GM18508 (cell line): ENCODE results near the gene ZBTB20.

Experiments
- ATAC-seq: cut with Tn5 transposase; IDR thresholded peaks from one replicate; pipeline ENCODE4 v1.9.1; 2021; ENCODE audit warnings: moderate number of reproducible peaks; ENCODE audit not compliant: insufficient read depth, unreplicated experiment

Gene ZBTB20

GRCh38 chr3:114510201-114510600 is 636.9 kb downstream of the ZBTB20 start:
- no peak for ATAC-seq

- ATAC-seq: no peak
Observed at GRCh38 chr3:114509756-114510155, 637.3 kb downstream of the ZBTB20 start.

GRCh38 chr3:114508976-114509375 is 638.1 kb downstream of the ZBTB20 start:
- ATAC-seq: no peak

GRCh38 chr3:114508208-114508607 is 638.9 kb downstream of the ZBTB20 start:
- no peak for ATAC-seq

- ATAC-seq: no peak
Observed at GRCh38 chr3:114506591-114507300, 640.3 kb downstream of the ZBTB20 start.

GRCh38 chr3:114504941-114505628 is 642.0 kb downstream of the ZBTB20 start:
- no peak for ATAC-seq

GRCh38 chr3:114502204-114502603 is 644.9 kb downstream of the ZBTB20 start:
- ATAC-seq: no peak

- no peak for ATAC-seq
Observed at GRCh38 chr3:114499976-114500375, 647.1 kb downstream of the ZBTB20 start.

- ATAC-seq: no peak
Observed at GRCh38 chr3:114498539-114499370, 648.3 kb downstream of the ZBTB20 start.

GRCh38 chr3:114496874-114497273 is 650.2 kb downstream of the ZBTB20 start:
- ATAC-seq: no peak

- ATAC-seq: no peak
Observed at GRCh38 chr3:114496466-114496865, 650.6 kb downstream of the ZBTB20 start.

- no peak for ATAC-seq
Observed at GRCh38 chr3:114496021-114496434, 651.1 kb downstream of the ZBTB20 start.

GRCh38 chr3:114494498-114494897 is 652.6 kb downstream of the ZBTB20 start:
- ATAC-seq: no peak

- no peak for ATAC-seq
Observed at GRCh38 chr3:114490829-114491228, 656.3 kb downstream of the ZBTB20 start.

- no peak for ATAC-seq
Observed at GRCh38 chr3:114487502-114487901, 659.6 kb downstream of the ZBTB20 start.

GRCh38 chr3:114484919-114485318 is 662.2 kb downstream of the ZBTB20 start:
- no peak for ATAC-seq

- ATAC-seq: no peak
Observed at GRCh38 chr3:114481113-114481512, 666.0 kb downstream of the ZBTB20 start.

GRCh38 chr3:114480442-114480841 is 666.6 kb downstream of the ZBTB20 start:
- ATAC-seq: no peak

- ATAC-seq: no peak
Observed at GRCh38 chr3:114478801-114479200, 668.3 kb downstream of the ZBTB20 start.

- no peak for ATAC-seq
Observed at GRCh38 chr3:114476511-114476910, 670.6 kb downstream of the ZBTB20 start.

GRCh38 chr3:114471478-114471877 is 675.6 kb downstream of the ZBTB20 start:
- no peak for ATAC-seq
